GM19351 (cell line): ENCODE measurements around the gene ADGRV1.
A peak's percentile ranks its signal among the peaks of the same experiment; 100 is the strongest.
"Not testable (repeated sequence)": the region's sequence is repeated elsewhere in the genome, so short reads cannot be mapped to it uniquely, and the experiment has no call there.

Experiments used
- ATAC-seq: cut with Tn5 transposase; IDR thresholded peaks from one replicate; pipeline ENCODE4 v1.9.1; 2021; ENCODE audit warnings: mild to moderate bottlenecking, moderate library complexity; ENCODE audit not compliant: unreplicated experiment

Gene ADGRV1

GRCh38 chr5:90586469-90586868, 27.9 kb downstream of the ADGRV1 start:
- no peak for ATAC-seq

- no peak for ATAC-seq
Observed at GRCh38 chr5:90590170-90590569, 31.6 kb downstream of the ADGRV1 start.

- ATAC-seq = not testable (repeated sequence)
Observed at GRCh38 chr5:90593083-90593482, 34.5 kb downstream of the ADGRV1 start.

GRCh38 chr5:90595766-90596165, 37.2 kb downstream of the ADGRV1 start:
- not testable (repeated sequence) for ATAC-seq

GRCh38 chr5:90598293-90598692, 39.7 kb downstream of the ADGRV1 start:
- no peak for ATAC-seq

GRCh38 chr5:90600307-90600706, 41.7 kb downstream of the ADGRV1 start:
- not testable (repeated sequence) for ATAC-seq

- no peak for ATAC-seq
Observed at GRCh38 chr5:90601468-90601867, 42.9 kb downstream of the ADGRV1 start.

GRCh38 chr5:90602681-90603080, 44.1 kb downstream of the ADGRV1 start:
- ATAC-seq = peak; percentile 40

- no peak for ATAC-seq
Observed at GRCh38 chr5:90606539-90606938, 47.9 kb downstream of the ADGRV1 start.

- peak; percentile 97 for ATAC-seq
Observed at GRCh38 chr5:90612919-90613318, 54.3 kb downstream of the ADGRV1 start.

GRCh38 chr5:90613459-90613858, 54.9 kb downstream of the ADGRV1 start:
- ATAC-seq = no peak

- no peak for ATAC-seq
Observed at GRCh38 chr5:90613918-90614504, 55.4 kb downstream of the ADGRV1 start.

- ATAC-seq = no peak
Observed at GRCh38 chr5:90615355-90615754, 56.8 kb downstream of the ADGRV1 start.

- no peak for ATAC-seq
Observed at GRCh38 chr5:90618071-90618470, 59.5 kb downstream of the ADGRV1 start.

GRCh38 chr5:90619762-90620161, 61.2 kb downstream of the ADGRV1 start:
- ATAC-seq = not testable (repeated sequence)

GRCh38 chr5:90621848-90622247, 63.3 kb downstream of the ADGRV1 start:
- no peak for ATAC-seq

GRCh38 chr5:90626493-90626892, 67.9 kb downstream of the ADGRV1 start:
- no peak for ATAC-seq

- no peak for ATAC-seq
Observed at GRCh38 chr5:90628492-90628891, 69.9 kb downstream of the ADGRV1 start.

- ATAC-seq = no peak
Observed at GRCh38 chr5:90632791-90633190, 74.2 kb downstream of the ADGRV1 start.

GRCh38 chr5:90636948-90637347, 78.4 kb downstream of the ADGRV1 start:
- no peak for ATAC-seq

GRCh38 chr5:90637731-90638130, 79.1 kb downstream of the ADGRV1 start:
- ATAC-seq = no peak

GRCh38 chr5:90638878-90639277, 80.3 kb downstream of the ADGRV1 start:
- ATAC-seq = no peak

- peak; percentile 55 for ATAC-seq
Observed at GRCh38 chr5:90640484-90641059, 82.0 kb downstream of the ADGRV1 start.
